GM12873 (cell line): ENCODE data around the gene SHROOM1.

ENCODE experiments used
- CTCF ChIP-seq: IDR thresholded peaks from 2 replicates; pipeline ENCODE4 v1.5.1; 2012; ENCODE audit warnings: low read depth, mild to moderate bottlenecking, moderate library complexity, low read length, control low read depth; ENCODE audit not compliant: insufficient read depth; ENCODE audit errors: missing control alignments

The SHROOM1 gene

GRCh38 chr5:132790201-132790865 lies 40.1 kb downstream of the SHROOM1 start:
- TF ChIP-seq CTCF: no peak

GRCh38 chr5:132788990-132789886 lies 41.2 kb downstream of the SHROOM1 start:
- no peak for TF ChIP-seq CTCF

- no peak for TF ChIP-seq CTCF
Observed at GRCh38 chr5:132788508-132788907, 41.9 kb downstream of the SHROOM1 start.

DNA sequence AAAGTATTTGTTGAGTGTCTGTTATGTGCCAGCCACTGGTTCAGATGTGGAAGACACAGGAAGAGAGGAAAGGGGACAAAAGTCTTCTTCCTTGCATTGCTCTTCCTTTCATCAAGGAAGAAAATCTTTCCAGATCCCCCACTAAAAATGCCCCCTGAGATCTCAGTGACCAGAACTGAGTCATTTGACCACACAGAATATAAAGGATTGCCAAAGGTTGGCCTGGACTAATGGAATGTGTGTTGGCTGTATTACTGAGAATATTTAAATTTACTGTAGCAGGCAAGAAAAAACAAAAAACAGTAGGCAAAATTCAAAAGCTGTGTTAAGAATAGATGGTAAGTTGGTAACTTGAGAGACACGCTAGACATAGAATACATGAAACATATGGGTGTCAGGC lies 43.4 kb downstream of the SHROOM1 start:
- no peak for TF ChIP-seq CTCF

DNA sequence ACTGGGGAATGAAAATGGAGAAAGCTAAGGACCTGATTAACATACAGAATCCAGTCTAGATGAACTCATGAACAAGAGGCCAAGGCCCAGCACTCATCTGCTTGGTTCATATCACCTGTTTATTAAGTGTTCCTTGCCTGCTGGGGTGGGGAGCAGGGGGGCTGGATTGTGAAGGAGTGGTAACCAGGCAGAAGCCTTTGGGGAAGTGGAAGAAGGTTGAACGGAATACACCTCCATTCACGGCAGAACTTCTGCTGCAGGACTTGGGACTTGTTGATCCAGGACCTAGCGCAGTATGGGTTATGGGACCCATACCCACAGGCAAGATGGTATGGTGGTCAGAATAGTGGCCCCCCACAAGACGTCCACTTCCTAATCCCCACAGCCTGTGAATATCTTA lies 44.6 kb downstream of the SHROOM1 start:
- no peak for TF ChIP-seq CTCF

DNA sequence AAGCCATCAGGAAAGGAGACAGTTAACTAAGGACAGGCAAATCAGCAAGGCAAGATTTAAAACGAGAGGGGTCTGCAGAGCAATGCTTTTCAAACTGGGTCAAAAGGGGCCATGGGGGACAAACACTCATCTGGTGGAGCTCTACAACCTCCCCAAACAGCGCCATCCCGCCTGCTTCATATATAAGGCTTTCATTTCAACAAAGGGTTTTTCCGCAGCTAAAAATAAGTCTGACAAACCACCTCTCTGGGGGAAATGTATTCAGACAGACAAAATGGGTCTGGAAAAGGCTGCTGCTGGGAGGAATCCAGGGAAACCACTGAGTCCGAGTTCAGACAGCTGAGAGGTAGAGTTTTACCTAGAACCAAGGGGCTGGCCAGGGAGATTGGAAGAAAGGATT lies 45.1 kb downstream of the SHROOM1 start:
- no peak for TF ChIP-seq CTCF

- TF ChIP-seq CTCF: no peak
Observed at GRCh38 chr5:132782101-132782500, 48.3 kb downstream of the SHROOM1 start.
